SK-N-SH treated with all-trans-retinoic acid at 6 μM for 48 hours (cell line): ENCODE measurements around the gene FAM89B.

Experiments
- ARNTL ChIP-seq: fragments of 450-650 bp; formaldehyde crosslinking; IDR thresholded peaks from 2 replicates; pipeline ENCODE4 v1.5.0; 2020; ENCODE audit warnings: low read depth, mild to moderate bottlenecking, moderate library complexity, borderline replicate concordance
- BACH2 ChIP-seq: fragments of 250-450 bp; sonication (Bioruptor Pico); IDR thresholded peaks from 2 replicates; pipeline ENCODE4 v1.9.0; 2021; ENCODE audit warnings: mild to moderate bottlenecking, borderline replicate concordance
- ESRRG ChIP-seq: fragments of 250-450 bp; sonication (Bioruptor Pico); IDR thresholded peaks from 2 replicates; pipeline ENCODE4 v1.6.1; 2021; ENCODE audit warnings: mild to moderate bottlenecking
- PPARA ChIP-seq: fragments of 250-450 bp; sonication (Bioruptor Pico); IDR thresholded peaks from 2 replicates; pipeline ENCODE4 v1.5.0; 2020; ENCODE audit warnings: mild to moderate bottlenecking, borderline replicate concordance
- SNAI2 ChIP-seq: fragments of 250-450 bp; sonication (Bioruptor Pico); IDR thresholded peaks from 2 replicates; pipeline ENCODE4 v1.5.0; 2020; ENCODE audit warnings: mild to moderate bottlenecking, moderate library complexity
- TCF4 ChIP-seq: fragments of 250-450 bp; sonication (Bioruptor Pico); IDR thresholded peaks from 2 replicates; pipeline ENCODE4 v1.8.0; 2021; ENCODE audit warnings: mild to moderate bottlenecking, moderate library complexity, borderline replicate concordance
- ZC3H10 ChIP-seq: fragments of 250-450 bp; sonication (Bioruptor Pico); IDR thresholded peaks from 2 replicates; pipeline ENCODE4 v1.5.1; 2021; ENCODE audit warnings: mild to moderate bottlenecking, moderate library complexity
- ZFP3 ChIP-seq: fragments of 250-450 bp; sonication (Bioruptor Pico); IDR thresholded peaks from 2 replicates; pipeline ENCODE4 v1.5.0; 2020; ENCODE audit warnings: mild to moderate bottlenecking, moderate library complexity
- ZFP30 ChIP-seq: fragments of 450-650 bp; formaldehyde crosslinking; IDR thresholded peaks from 2 replicates; pipeline ENCODE4 v1.5.0; 2022; ENCODE audit warnings: mild to moderate bottlenecking, moderate library complexity
- ZNF565 ChIP-seq: fragments of 450-650 bp; formaldehyde crosslinking; conservative IDR thresholded peaks from 2 replicates; pipeline ENCODE4 v1.5.0; 2020; ENCODE audit warnings: low read depth, mild to moderate bottlenecking, moderate library complexity
- TF ChIP-seq, protein P1 (sequence below): fragments of 250-450 bp; sonication (Bioruptor Pico); IDR thresholded peaks from 2 replicates; pipeline ENCODE4 v1.8.0; 2020; ENCODE audit warnings: mild to moderate bottlenecking, moderate library complexity, borderline replicate concordance
- TF ChIP-seq, protein P2 (sequence below): fragments of 250-450 bp; sonication (Bioruptor Pico); IDR thresholded peaks from 2 replicates; pipeline ENCODE4 v1.8.0; 2021; ENCODE audit warnings: low read depth, mild to moderate bottlenecking, moderate library complexity, borderline replicate concordance
- TF ChIP-seq, protein P3 (sequence below): fragments of 250-450 bp; sonication (Bioruptor Pico); IDR thresholded peaks from 2 replicates; pipeline ENCODE4 v1.5.1; 2020; ENCODE audit warnings: low read depth, mild to moderate bottlenecking, moderate library complexity
- TF ChIP-seq, protein P4 (sequence below): fragments of 250-450 bp; sonication (Bioruptor Pico); IDR thresholded peaks from 2 replicates; pipeline ENCODE4 v1.5.0; 2020; ENCODE audit warnings: mild to moderate bottlenecking, moderate library complexity

DNA sequence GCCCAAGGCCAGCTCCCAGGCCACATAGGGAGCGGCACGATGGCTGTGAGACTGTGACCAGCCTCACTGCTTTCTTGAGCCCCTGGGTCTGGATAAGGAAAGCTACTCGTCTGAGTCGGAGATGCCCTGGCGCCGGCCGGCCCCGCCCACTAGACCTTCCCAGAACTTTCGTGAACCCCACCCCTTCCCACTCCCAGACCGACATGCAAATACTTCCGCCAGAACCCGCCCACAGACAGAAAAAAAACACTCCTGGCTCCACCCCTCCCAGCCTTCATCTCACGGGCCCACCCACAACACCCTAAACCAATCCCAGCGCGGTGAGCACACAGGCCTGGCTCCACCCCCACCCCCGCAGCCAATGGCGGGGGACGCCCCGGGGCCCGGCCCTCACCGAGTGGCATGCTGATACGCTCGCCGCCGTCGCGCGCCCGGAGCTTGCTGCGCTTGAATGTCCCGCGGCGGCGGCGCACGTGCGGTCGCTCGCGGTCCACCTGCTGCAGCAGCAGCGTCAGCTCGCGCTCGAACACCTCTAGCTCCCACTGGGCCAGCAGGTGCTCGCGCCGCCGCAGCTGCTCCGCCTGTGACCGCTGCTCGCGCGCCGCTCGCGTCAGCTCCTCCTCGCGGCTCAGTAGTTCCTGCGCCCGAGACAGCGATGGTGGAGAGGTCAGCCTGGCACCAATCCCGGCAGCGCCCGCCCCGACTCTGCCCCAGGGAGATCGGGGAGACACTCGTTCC is 34.7 kb downstream of the FAM89B start:
- TF ChIP-seq ZFP30 (CRISPR knock-in tag) (no peak), ZNF565 (CRISPR knock-in tag) (no peak), ARNTL (no peak), TCF4 (CRISPR knock-in tag) (no peak), BACH2 (CRISPR knock-in tag) (no peak), SNAI2 (CRISPR knock-in tag) (no peak), ZFP3 (CRISPR knock-in tag) (no peak), ZC3H10 (CRISPR knock-in tag) (no peak), PPARA (CRISPR knock-in tag) (no peak), ESRRG (CRISPR knock-in tag) (no peak)
- TF ChIP-seq, protein P1, sequence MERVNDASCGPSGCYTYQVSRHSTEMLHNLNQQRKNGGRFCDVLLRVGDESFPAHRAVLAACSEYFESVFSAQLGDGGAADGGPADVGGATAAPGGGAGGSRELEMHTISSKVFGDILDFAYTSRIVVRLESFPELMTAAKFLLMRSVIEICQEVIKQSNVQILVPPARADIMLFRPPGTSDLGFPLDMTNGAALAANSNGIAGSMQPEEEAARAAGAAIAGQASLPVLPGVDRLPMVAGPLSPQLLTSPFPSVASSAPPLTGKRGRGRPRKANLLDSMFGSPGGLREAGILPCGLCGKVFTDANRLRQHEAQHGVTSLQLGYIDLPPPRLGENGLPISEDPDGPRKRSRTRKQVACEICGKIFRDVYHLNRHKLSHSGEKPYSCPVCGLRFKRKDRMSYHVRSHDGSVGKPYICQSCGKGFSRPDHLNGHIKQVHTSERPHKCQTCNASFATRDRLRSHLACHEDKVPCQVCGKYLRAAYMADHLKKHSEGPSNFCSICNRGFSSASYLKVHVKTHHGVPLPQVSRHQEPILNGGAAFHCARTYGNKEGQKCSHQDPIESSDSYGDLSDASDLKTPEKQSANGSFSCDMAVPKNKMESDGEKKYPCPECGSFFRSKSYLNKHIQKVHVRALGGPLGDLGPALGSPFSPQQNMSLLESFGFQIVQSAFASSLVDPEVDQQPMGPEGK (CRISPR knock-in tag): no peak
- TF ChIP-seq, protein P2, sequence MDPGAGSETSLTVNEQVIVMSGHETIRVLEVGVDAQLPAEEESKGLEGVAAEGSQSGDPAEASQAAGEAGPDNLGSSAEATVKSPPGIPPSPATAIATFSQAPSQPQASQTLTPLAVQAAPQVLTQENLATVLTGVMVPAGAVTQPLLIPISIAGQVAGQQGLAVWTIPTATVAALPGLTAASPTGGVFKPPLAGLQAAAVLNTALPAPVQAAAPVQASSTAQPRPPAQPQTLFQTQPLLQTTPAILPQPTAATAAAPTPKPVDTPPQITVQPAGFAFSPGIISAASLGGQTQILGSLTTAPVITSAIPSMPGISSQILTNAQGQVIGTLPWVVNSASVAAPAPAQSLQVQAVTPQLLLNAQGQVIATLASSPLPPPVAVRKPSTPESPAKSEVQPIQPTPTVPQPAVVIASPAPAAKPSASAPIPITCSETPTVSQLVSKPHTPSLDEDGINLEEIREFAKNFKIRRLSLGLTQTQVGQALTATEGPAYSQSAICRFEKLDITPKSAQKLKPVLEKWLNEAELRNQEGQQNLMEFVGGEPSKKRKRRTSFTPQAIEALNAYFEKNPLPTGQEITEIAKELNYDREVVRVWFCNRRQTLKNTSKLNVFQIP: no peak
- TF ChIP-seq, protein P3, sequence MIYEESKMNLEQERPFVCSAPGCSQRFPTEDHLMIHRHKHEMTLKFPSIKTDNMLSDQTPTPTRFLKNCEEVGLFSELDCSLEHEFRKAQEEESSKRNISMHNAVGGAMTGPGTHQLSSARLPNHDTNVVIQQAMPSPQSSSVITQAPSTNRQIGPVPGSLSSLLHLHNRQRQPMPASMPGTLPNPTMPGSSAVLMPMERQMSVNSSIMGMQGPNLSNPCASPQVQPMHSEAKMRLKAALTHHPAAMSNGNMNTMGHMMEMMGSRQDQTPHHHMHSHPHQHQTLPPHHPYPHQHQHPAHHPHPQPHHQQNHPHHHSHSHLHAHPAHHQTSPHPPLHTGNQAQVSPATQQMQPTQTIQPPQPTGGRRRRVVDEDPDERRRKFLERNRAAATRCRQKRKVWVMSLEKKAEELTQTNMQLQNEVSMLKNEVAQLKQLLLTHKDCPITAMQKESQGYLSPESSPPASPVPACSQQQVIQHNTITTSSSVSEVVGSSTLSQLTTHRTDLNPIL: no peak
- TF ChIP-seq, protein P4, sequence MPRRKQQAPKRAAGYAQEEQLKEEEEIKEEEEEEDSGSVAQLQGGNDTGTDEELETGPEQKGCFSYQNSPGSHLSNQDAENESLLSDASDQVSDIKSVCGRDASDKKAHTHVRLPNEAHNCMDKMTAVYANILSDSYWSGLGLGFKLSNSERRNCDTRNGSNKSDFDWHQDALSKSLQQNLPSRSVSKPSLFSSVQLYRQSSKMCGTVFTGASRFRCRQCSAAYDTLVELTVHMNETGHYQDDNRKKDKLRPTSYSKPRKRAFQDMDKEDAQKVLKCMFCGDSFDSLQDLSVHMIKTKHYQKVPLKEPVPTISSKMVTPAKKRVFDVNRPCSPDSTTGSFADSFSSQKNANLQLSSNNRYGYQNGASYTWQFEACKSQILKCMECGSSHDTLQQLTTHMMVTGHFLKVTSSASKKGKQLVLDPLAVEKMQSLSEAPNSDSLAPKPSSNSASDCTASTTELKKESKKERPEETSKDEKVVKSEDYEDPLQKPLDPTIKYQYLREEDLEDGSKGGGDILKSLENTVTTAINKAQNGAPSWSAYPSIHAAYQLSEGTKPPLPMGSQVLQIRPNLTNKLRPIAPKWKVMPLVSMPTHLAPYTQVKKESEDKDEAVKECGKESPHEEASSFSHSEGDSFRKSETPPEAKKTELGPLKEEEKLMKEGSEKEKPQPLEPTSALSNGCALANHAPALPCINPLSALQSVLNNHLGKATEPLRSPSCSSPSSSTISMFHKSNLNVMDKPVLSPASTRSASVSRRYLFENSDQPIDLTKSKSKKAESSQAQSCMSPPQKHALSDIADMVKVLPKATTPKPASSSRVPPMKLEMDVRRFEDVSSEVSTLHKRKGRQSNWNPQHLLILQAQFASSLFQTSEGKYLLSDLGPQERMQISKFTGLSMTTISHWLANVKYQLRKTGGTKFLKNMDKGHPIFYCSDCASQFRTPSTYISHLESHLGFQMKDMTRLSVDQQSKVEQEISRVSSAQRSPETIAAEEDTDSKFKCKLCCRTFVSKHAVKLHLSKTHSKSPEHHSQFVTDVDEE (CRISPR knock-in tag): no peak
